ENCODE results near the gene NKD1.
"Not testable (repeated sequence)": the region's sequence is repeated elsewhere in the genome, so short reads cannot be mapped to it uniquely, and the experiment has no call there.

Gene NKD1

DNA sequence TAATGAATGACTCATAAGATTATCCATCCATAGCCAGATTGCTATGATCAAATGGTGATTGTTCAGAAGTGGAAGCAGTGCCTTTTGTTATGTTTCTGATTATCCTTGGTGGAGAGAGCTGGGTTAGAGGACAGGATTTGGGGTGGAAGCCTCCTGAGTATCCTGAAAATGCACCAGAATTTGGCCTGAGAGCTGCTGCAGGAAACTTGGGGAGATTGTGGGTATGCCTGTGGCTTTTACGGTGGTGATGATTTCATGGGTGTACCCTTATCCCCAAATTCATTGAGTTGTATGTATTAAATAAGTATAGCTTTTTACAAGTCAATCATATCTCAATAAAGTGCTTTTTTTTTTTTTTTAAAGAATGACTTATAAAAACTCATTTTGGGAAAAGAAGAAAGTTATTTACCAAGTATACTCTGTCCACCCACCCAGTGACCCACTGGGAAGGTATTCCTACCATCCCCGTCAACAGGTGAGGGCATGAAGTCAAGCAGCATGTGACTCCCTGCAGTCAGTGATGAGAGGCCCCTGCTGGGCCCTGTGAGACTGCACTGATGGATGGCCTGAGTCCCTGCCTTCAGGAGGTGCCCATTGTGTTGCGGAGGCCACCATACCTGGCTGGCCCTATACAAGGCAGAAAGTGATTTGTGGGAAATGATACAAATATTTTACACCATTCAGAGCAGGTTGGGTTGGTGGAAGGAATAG lies 28.4 kb downstream of the NKD1 start:
- DNase-seq (ENCODE audit: low read depth in 2 of 2, low spot score in 1 of 2) = no peak

DNA sequence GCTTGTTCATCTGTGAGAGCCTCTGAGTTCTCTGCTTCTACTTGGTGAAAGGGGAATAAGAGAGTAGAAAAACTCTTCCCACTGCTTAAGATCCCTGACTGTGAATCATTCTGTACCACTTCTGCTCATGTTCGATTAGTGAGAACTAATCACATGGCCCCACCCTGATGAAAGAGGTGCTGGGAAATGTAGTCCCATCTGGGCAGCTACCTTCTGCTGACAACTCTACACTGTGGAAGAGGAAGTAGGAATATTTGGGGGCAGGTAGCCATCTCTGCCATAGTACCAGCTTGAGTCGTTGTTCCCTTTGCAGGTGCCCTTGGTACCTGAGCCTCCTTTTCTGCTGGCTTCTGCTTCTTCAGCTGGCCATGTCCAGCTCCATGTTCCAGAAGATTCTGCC lies 29.9 kb downstream of the NKD1 start:
- DNase-seq (ENCODE audit: low read depth in 2 of 2, low spot score in 1 of 2) = no peak

DNA sequence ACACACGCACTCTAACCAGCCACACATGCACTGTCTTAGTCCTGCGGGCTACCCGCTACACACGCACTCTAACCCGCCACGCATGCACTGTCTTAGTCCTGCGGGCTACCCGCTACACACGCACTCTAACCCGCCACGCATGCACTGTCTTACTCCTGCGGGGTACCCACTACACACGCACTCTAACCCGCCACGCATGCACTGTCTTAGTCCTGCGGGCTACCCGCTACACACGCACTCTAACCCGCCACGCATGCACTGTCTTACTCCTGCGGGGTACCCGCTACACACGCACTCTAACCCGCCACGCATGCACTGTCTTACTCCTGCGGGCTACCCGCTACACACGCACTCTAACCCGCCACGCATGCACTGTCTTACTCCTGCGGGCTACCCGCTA lies 31.2 kb downstream of the NKD1 start:
- DNase-seq (ENCODE audit: low read depth in 2 of 2, low spot score in 1 of 2) = not testable (repeated sequence)

GRCh38 chr16:50580180-50580798 lies 32.1 kb downstream of the NKD1 start:
- no peak for DNase-seq (ENCODE audit: low read depth in 2 of 2, low spot score in 1 of 2)

- DNase-seq (ENCODE audit: low read depth in 2 of 2, low spot score in 1 of 2) = no peak
Measured at GRCh38 chr16:50581845-50582244, 33.6 kb downstream of the NKD1 start.

GRCh38 chr16:50583211-50583610 lies 35.0 kb downstream of the NKD1 start:
- no peak for DNase-seq (ENCODE audit: low read depth in 2 of 2, low spot score in 1 of 2)

DNA sequence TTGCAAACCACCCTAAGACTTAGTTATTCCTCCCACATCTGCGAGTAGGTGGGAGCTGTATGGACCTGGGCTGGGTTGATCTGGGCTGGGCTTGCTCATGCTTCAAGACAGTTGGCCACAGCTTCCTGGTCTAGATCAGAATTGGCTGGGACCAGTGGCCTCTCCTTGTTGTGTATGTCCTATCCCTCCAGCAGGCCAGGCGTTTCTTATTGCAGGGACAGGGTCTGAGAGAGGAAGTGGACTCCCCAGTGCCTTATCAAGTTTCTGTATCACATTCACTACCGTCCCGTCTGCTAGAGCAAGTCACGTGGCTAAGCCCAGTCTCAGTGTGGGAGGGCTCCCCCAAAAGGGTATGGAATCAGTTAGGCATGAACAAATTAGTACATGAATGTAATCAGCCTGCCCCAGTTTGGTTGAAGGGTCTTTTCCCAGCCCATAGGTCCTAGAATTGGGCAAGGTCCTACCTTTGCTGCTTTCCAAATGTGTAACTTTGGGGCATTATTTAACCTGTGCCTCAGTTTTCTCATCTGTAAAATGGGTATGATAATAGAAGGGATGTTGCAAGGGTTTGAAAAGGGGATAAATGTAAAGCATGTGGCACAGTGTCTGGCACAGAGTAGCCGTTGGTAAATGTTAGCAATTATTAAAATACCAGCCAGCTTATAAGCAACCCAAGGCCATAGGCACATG lies 36.0 kb downstream of the NKD1 start:
- no peak for DNase-seq (ENCODE audit: low read depth in 2 of 2, low spot score in 1 of 2)

- DNase-seq (ENCODE audit: low read depth in 2 of 2, low spot score in 1 of 2) = no peak
Measured at GRCh38 chr16:50585331-50585776, 37.2 kb downstream of the NKD1 start.

GRCh38 chr16:50587543-50587942 lies 39.3 kb downstream of the NKD1 start:
- DNase-seq (ENCODE audit: low read depth in 2 of 2, low spot score in 1 of 2) = no peak

DNA sequence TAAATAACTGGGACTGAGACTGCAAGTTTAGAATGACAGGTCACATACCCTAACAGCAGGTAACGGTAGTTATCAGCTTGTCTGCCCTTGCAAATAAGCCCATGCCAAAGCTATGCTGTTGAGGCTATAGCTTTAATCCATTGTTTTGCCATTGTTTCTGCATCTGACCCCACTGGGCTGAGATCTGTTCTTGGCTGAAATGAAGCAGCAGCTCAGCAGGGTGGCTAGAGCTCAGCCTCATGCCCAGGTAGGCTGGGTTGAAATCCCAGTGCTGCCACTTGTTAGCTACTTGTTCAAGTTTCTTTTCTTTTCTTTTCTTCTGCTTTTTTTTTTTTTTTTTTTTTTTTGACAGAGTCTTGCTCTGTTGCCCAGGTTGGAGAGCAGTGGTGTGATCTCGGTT lies 40.1 kb downstream of the NKD1 start:
- no peak for DNase-seq (ENCODE audit: low read depth in 2 of 2, low spot score in 1 of 2)

DNA sequence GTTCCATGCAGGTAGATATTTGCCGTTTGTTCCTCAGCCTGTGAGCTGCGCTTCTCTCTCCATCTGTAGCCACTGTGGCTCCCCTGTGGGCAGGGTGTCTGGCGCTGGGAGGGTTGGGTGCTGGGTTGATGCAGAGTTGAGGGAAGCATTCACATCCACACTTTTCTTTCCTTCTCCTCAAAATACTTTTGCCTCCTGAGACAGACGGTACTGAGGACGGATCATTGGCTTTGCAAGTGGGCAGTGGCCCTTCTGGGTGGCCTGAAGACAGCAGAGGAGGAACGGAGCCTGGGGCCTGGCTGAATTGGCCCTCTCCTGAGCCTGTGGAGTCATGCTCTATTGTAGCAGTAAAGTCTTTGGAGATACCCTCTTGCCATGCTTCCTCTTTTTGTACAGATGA lies 43.0 kb downstream of the NKD1 start:
- DNase-seq (ENCODE audit: low read depth in 2 of 2, low spot score in 1 of 2) = no peak

- DNase-seq (ENCODE audit: low read depth in 2 of 2, low spot score in 1 of 2) = no peak
Measured at GRCh38 chr16:50591800-50592771, 43.9 kb downstream of the NKD1 start.

- no peak for DNase-seq (ENCODE audit: low read depth in 2 of 2, low spot score in 1 of 2)
Measured at GRCh38 chr16:50592996-50593395, 44.8 kb downstream of the NKD1 start.

GRCh38 chr16:50593410-50594150 lies 45.4 kb downstream of the NKD1 start:
- no peak for DNase-seq (ENCODE audit: low read depth in 2 of 2, low spot score in 1 of 2)

DNA sequence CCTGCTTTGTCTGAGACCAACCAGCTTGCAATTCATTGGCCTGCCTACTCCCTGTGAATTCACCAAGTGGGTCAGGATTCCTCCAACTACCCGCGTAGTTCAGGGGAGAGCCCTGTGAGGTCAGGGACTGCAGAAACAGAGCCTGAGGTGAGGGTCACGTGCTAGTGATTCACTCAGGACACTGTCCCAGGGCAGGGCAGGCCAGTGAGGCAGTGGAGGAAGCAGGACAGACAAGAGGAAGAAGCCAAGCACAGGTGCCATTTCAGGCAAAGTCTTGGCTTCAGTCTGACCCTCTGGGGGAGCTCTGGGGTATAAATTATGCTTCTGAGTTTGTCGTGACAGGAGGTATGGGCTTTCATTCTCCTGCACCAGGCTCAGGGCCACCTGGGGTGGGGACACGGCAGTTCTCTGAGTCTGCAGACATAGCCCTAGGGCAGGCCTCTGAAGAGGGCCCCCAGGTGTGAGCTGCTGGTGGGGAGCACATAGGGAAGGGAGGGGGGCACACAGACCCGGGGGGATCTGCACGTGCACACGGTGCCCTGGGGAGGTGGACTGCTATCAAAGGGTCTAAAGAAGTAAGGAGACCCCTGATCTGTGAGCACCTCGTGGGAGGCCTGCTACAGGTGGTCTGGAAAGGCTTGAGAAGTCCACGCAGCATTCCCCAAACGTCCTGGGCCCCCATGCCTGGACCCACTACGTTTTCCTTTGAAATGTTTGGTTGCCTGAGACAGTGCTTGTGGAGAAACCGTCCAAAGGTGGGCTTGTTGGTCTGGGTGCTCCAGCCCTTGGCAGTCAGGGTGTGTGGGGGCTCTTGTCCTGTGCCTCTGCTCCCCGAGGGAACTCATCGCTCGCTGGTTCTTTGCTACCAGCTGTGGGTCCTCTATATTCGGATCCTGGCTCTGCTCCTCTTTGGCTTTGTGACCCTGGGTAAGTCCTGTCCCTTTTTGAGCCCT lies 46.4 kb downstream of the NKD1 start:
- no peak for DNase-seq (ENCODE audit: low read depth in 2 of 2, low spot score in 1 of 2)

- no peak for DNase-seq (ENCODE audit: low read depth in 2 of 2, low spot score in 1 of 2)
Measured at GRCh38 chr16:50595859-50596258, 47.7 kb downstream of the NKD1 start.

DNA sequence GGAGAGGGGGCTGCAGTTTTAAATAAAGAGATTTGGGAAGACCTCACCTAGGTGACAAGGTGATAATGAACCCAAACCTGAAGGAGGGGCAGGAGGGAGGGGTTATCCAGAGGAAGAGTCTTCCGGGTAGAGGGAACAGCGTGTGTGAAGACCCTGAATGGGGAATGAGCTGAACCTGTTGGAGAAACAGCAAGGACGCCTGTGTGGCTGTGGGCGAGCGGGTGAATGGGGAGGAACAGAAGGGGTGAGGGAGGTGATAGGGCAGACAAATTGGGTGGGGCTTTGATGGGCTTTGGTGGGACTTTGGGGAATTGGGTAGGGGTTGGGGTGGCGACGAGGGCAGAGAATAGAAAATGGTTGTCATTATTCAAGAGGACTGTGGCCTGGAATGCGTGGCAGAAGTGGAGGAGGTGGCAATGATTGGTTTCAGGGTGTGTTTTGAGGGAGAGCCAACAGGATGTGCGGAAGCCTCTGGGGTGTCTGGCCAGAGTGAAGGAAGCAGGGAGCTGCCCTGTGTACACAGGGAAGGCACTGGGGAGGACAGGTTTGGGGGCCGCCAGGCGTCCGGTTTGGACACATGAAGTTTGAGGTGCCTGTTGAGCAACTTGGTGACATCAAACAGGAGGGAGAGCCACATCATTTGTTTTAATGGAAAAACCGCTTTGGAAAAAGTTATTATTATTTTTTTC lies 48.7 kb downstream of the NKD1 start:
- no peak for DNase-seq (ENCODE audit: low read depth in 2 of 2, low spot score in 1 of 2)

GRCh38 chr16:50597563-50598255 lies 49.5 kb downstream of the NKD1 start:
- DNase-seq (ENCODE audit: low read depth in 2 of 2, low spot score in 1 of 2) = no peak

Data from stimulated activated CD8-positive, alpha-beta memory T cell treated with anti-CD3 and anti-CD28 coated beads, Interleukin-4, amount 100 ng/mL, for 1 hour (primary cell).